GM21515 (cell line): ENCODE measurements around the gene DENND10.
"Not testable (repeated sequence)": the region's sequence is repeated elsewhere in the genome, so short reads cannot be mapped to it uniquely, and the experiment has no call there.

ENCODE experiments used
- ATAC-seq: cut with Tn5 transposase; IDR thresholded peaks from one replicate; pipeline ENCODE4 v1.9.1; 2021; ENCODE audit not compliant: unreplicated experiment

The DENND10 gene

GRCh38 chr10:119131512-119132240 lies 27.8 kb downstream of the DENND10 start:
- peak; percentile 56 for ATAC-seq

GRCh38 chr10:119132521-119133345 lies 28.8 kb downstream of the DENND10 start:
- ATAC-seq = no peak

GRCh38 chr10:119133949-119134348 lies 30.0 kb downstream of the DENND10 start:
- ATAC-seq = no peak

- ATAC-seq = no peak
Observed at GRCh38 chr10:119135513-119135881, 31.6 kb downstream of the DENND10 start.

GRCh38 chr10:119136084-119136483 lies 32.2 kb downstream of the DENND10 start:
- ATAC-seq = no peak

- not testable (repeated sequence) for ATAC-seq
Observed at GRCh38 chr10:119137878-119138277, 34.0 kb downstream of the DENND10 start.

GRCh38 chr10:119138346-119139306 lies 34.7 kb downstream of the DENND10 start:
- no peak for ATAC-seq

- ATAC-seq = no peak
Observed at GRCh38 chr10:119139464-119140067, 35.7 kb downstream of the DENND10 start.

- ATAC-seq = no peak
Observed at GRCh38 chr10:119140603-119141245, 36.8 kb downstream of the DENND10 start.

GRCh38 chr10:119143657-119144056 lies 39.7 kb downstream of the DENND10 start:
- no peak for ATAC-seq

- ATAC-seq = no peak
Observed at GRCh38 chr10:119149157-119149556, 45.2 kb downstream of the DENND10 start.

GRCh38 chr10:119149729-119150128 lies 45.8 kb downstream of the DENND10 start:
- ATAC-seq = no peak

- ATAC-seq = not testable (repeated sequence)
Observed at GRCh38 chr10:119151601-119152000, 47.7 kb downstream of the DENND10 start.

- ATAC-seq = no peak
Observed at GRCh38 chr10:119153041-119153440, 49.1 kb downstream of the DENND10 start.

GRCh38 chr10:119153661-119154060 lies 49.7 kb downstream of the DENND10 start:
- no peak for ATAC-seq

- ATAC-seq = no peak
Observed at GRCh38 chr10:119159332-119159731, 55.4 kb downstream of the DENND10 start.

- no peak for ATAC-seq
Observed at GRCh38 chr10:119161680-119162451, 58.0 kb downstream of the DENND10 start.

GRCh38 chr10:119162452-119163092 lies 58.7 kb downstream of the DENND10 start:
- ATAC-seq = no peak
